Left colon (tissue), 2 donors: ENCODE results near the gene MAGI2. TPM values are rescaled to one million over a fixed set of nuclear protein-coding genes. Genes with fewer than 3 reads are reported as not detected.

Experiments
- ATAC-seq: fragments of 200-7000 bp; cut with Tn5 transposase; one replicate; pipeline ENCODE4 v1.9.1; 2020; ENCODE audit warnings: mild to moderate bottlenecking, moderate library complexity
- DNase-seq, 2 donors: peaks; one replicate each; pipeline ENCODE4 v3.0.0-alpha.2; 2020
- intact Hi-C, 2 donors: fragments of 100-400 bp; cut with DNase I in 1 of 2; cut with micrococcal nuclease in 1 of 2; formaldehyde crosslinking; loops; one replicate each; pipeline versions ENCODE4 v1.11.2 to v1.14.0; 2022; cut with DNase I, micrococcal nuclease
- total RNA-seq, 2 donors: library from RNA; stranded (reverse); fragmentation: NEBNext Ultra II Directional; extraction: Animal tissue kit (Norgen Biotek cat#: 25700); gene quantifications; one replicate each; pipeline ENCODE4 v1.2.1, GENCODE V29; 2021
- donor health status: DM: no; HTN: no; CAD: no.
- donor health status: DM: yes; HTN: yes; CAD: no.

MAGI2 gene
- total RNA-seq, 2 donors from 2014 or later: 1.4 to 3.5 TPM

- DNase-seq (no peak), ATAC-seq (no peak)
- intact Hi-C loops: no loop called here
Observed at GRCh38 chr7:78197447-78197846, 1256.0 kb downstream of the MAGI2 start.

DNA sequence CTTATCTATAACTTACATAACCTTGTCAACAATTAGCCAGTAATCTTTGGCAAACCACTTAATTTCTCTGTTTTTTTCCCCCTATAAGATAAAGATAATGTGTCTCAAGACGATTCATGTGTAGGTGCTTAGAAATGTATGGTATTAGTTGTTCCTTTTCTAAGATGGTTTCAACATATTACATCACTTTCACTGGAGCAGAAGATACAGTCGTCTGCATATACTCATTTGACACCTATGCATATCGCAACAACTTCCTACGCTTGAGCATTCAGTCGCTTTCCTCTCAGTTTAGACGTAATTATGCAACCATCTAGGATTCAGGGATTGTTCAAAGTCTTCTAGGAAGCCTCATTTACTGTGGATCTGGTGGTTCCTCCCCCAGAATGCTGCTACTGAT lies 1258.2 kb downstream of the MAGI2 start:
- intact Hi-C loops: no loop called here
- ATAC-seq (no peak), DNase-seq (no peak)

- DNase-seq (no peak), ATAC-seq (no peak)
- intact Hi-C loops: no loop called here
Observed at GRCh38 chr7:78194611-78195010, 1258.9 kb downstream of the MAGI2 start.

- ATAC-seq (no peak), DNase-seq (no peak)
- intact Hi-C loops: no loop called here
Observed at GRCh38 chr7:78191475-78192079, 1261.9 kb downstream of the MAGI2 start.

DNA sequence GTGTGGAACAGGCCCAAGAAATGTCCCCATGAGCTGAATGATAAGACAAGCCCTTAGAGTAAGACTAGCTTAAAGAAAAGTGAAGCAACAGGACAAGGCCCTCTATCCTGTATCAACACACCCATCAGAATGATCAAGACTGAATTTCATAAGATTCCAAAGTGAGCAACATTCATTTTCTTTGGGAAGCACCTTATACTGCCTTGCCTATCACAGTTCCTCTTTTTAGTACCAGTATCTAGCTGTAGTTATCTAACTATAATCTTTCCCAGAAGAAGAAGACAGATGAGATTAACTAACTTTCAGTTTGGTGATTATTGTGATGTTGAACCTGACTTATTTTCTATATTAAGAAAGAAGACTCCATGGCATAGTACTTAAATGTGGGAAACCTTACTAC lies 1263.7 kb downstream of the MAGI2 start:
- no peak for DNase-seq
- intact Hi-C loops: no loop called here
- no peak for ATAC-seq

- intact Hi-C loops: no loop called here
- ATAC-seq (no peak), DNase-seq (no peak)
Observed at GRCh38 chr7:78185149-78185745, 1268.2 kb downstream of the MAGI2 start.

GRCh38 chr7:78184299-78184698 lies 1269.2 kb downstream of the MAGI2 start:
- ATAC-seq (no peak), DNase-seq (no peak)
- intact Hi-C loops: no loop called here

DNA sequence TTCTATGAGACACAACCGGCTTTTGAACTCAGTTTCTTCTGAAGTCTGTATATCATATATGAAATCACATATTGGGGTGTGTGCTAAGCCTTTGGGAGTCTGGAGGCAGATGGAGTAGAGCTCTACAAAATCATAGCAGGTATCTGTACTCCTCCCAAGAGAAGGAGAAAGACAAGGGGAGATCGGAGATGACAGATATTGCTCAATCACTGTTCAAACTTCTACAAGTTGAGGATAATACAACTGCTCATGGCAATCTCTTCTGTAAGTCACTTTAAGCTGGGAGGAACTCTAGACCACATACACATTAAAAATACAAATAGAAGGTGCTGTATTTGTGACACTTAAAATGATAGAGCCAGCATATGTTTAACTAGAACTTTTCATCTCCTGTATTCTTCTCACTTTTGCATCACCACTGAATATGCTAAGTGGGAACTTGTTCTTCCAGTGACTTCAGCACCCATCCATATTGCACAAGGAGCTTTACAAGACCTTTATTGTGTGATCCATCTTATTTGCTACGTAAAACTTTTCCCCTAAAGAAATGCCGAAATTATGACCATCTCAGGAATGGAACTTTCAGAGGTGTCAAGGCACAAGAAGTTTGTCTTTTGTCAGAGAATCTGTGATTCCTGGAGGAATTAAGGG lies 1273.5 kb downstream of the MAGI2 start:
- ATAC-seq: no peak
- no peak for DNase-seq
- intact Hi-C loops: no loop called here

GRCh38 chr7:78179211-78179610 lies 1274.3 kb downstream of the MAGI2 start:
- no peak for DNase-seq
- intact Hi-C loops: no loop called here
- ATAC-seq: no peak

DNA sequence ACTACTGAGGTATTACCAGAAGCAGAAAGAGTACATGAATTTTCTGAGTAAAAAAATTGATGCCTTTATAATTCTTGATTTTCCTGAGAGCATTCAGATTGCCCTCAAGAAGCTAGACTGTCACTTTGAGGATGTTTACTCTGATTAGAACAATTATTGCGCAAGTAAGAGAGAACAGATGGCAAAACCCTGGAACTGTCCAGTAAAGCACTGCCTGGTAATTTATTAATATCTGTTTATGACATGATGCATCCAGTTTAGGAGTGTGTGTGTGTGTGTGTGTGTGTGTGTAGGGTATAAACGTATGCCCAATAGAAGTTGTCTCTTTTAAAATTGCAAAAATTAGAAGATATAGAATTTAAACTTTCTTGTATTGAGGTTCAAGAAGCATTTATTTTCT lies 1275.1 kb downstream of the MAGI2 start:
- intact Hi-C loops: no loop called here
- DNase-seq (no peak), ATAC-seq (no peak)

DNA sequence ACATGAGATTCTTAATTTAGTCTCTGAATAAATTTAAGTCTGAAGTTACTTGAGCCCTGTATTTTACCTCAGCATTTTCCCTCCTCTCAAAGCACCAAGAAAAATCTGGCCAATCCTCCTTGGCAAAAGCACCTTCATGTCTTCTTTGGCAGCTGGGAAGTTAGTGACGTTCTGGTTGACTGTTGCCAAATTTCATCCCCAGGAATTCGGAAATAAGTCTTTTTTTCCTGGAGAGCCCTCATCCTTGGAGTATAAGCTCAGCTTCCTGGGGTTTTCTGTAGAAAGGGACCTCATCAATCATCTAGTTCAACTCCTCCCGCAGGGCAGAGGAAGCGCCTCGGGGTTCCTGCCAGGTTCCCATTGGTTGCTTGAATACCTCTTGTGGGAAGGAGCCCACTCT lies 1277.3 kb downstream of the MAGI2 start:
- intact Hi-C loops: no loop called here
- ATAC-seq (no peak), DNase-seq (no peak)

DNA sequence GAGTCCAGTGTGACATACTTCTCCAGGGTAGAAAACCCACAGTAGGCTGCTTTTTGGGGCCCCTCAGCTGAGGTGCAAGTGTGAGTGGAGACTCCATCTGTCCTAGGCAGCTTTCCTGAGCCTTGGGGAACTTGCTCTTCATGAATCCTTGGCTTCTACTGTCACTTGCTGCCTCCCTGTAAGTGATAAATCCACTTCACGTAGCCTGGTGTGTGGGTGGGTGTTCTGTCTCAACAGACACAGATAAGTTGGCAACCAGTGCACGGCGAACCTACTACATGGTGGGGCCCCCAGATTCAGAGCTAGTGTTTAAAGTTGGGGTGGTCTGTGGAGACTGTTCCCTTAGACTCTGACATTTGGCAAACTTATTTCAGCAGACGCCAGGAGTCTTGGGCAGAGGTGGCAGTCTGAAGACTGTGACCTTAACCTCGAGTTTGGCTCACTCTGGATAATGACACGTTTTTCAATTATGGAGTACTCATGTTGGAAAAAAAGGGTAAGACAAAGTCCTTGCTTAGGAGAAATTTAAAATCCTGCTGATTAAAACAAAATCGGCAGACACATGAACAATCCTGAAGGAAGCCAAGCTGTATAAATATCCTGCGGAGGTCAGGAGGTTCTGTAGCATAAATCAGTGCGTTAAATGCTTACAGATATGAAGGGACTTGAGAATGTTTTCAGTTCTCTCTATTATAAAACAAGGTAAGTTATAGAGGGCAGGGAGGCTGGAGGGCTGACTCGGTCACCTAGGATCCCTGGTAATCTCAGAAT lies 1278.0 kb downstream of the MAGI2 start:
- no peak for DNase-seq
- no peak for ATAC-seq
- intact Hi-C loops: no loop called here

GRCh38 chr7:78173666-78174065 lies 1279.8 kb downstream of the MAGI2 start:
- no peak for DNase-seq
- intact Hi-C loops: no loop called here
- no peak for ATAC-seq

DNA sequence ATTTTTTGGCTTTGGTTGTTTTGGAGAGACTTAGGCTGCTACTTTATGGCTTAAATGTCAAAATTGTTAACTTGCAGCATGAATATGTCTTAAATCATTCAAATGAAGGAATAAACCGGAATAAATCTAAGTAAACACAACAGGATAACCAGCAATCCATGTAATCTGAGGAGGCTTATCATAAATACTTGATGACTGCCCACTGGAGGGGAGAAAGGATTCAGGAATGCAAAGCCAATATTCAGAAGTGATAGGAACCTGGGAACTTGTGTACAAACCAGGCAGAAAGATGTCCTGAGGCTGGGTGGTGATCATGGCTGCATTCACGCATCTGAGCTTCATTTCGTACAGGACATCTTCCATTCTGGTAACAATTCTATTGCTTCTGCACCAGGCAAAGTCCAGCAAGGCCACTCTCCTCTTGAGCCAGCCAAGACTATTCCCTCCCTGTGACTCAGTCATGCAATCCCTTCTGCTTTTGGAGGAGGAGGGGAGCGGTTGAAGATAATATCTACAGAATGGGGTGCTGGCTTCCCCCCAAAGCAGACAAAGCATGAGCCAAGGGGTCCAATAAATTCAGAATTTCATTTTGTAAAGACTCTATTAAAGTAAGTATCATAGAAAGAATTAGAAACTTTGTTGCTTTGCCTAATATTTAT lies 1280.4 kb downstream of the MAGI2 start:
- ATAC-seq: no peak
- intact Hi-C loops: no loop called here
- DNase-seq: no peak

DNA sequence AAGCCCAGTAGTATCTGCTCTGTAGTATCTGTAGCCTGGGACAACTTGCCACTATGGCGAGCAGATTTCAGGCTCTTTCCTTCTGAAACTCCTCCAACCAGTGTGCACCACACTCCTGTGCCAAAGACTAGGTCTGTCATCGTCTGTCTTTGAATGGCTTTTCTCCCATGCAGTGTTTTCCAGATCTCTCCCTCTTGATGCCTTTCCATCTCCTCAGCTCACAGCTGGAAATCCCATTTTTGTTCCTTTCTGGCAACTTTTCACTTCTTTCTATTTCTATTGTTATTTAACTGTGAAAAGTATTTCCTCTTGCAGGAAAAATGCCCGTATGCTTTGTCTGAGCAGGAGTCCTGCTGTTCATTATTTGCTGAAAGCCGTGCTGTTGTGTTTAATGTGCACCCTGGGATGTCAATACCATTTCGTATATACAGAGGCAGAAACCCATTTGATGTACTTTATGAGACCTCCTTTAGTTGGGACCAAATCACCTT lies 1281.2 kb downstream of the MAGI2 start:
- DNase-seq (no peak), ATAC-seq (no peak)
- intact Hi-C loops: no loop called here

- DNase-seq (no peak), ATAC-seq (no peak)
- intact Hi-C loops: no loop called here
Observed at GRCh38 chr7:78171398-78171797, 1282.1 kb downstream of the MAGI2 start.

GRCh38 chr7:78170815-78171214 lies 1282.7 kb downstream of the MAGI2 start:
- intact Hi-C loops: no loop called here
- ATAC-seq (no peak), DNase-seq (no peak)

DNA sequence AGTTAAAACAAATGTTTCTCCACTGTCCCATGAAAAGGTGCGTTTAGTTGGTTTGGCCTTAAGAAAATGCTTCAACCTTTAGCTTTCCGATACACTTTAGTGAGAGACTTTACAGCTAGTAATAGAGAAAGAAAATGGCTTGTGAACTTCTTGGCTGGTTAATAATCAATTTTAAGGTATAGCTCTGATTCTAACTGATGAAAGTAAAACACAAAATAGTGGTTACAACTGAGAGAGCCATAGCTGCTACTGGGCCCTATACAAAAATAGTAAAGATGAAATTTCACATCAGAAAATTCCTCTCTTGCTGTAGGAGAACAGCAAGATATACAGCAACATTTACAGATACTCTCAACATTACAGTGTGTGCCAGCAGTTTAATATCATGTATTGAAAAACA lies 1283.5 kb downstream of the MAGI2 start:
- no peak for ATAC-seq
- intact Hi-C loops: no loop called here
- no peak for DNase-seq

GRCh38 chr7:78168865-78169264 lies 1284.6 kb downstream of the MAGI2 start:
- intact Hi-C loops: no loop called here
- no peak for ATAC-seq

More at GRCh38 chr7:78168865-78169264, 1284.6 kb downstream of the MAGI2 start:
- no peak for DNase-seq
